WTC11 (cell line): Measurements from ENCODE around the gene EIF2D. TPM values are rescaled to one million over a fixed set of nuclear protein-coding genes. Genes with fewer than 3 reads are reported as not detected.

ENCODE experiments used
- ATAC-seq: fragments of 200-7000 bp; cut with Tn5 transposase; 2 replicates; pipeline ENCODE4 v1.10.0; 2021; ENCODE audit warnings: mild to moderate bottlenecking, moderate library complexity
- CTCF ChIA-PET: fragments of 300-600 bp; sonication (Branson Sonifier 250); formaldehyde crosslinking; loops from one replicate; lab custom pipeline; 2021; ENCODE audit warnings: antibody characterized with exemption; lab: Charles Lee
- POLR2A ChIA-PET: fragments of 350-600 bp; sonication (Branson Sonifier 250); formaldehyde crosslinking; loops from one replicate; lab custom pipeline; 2021; ENCODE audit warnings: antibody characterized with exemption; lab: Charles Lee
- DNase-seq: peaks from one replicate; pipeline ENCODE4 v3.0.0; 2021; ENCODE audit warnings: low spot score
- H3K27ac Mint-ChIP-seq: 2 replicates; pipeline ENCODE4 v1.8.0; 2021; ENCODE audit warnings: mixed read lengths
- H3K27me3 Mint-ChIP-seq: 2 replicates; pipeline ENCODE4 v1.8.0; 2021; ENCODE audit warnings: low read depth, mild to moderate bottlenecking, moderate library complexity, mixed read lengths
- H3K36me3 Mint-ChIP-seq: 2 replicates; pipeline ENCODE4 v1.8.0; 2021; ENCODE audit warnings: mixed read lengths
- H3K4me1 Mint-ChIP-seq: 2 replicates; pipeline ENCODE4 v1.8.0; 2022; ENCODE audit warnings: mixed read lengths
- H3K4me3 Mint-ChIP-seq: 2 replicates; pipeline ENCODE4 v1.8.0; 2021; ENCODE audit warnings: mild to moderate bottlenecking, moderate library complexity, mixed read lengths
- H3K9me3 Mint-ChIP-seq: 2 replicates; pipeline ENCODE4 v1.8.0; 2021; ENCODE audit warnings: mixed read lengths
- ARID4B ChIP-seq: sonication (generic); formaldehyde crosslinking; IDR thresholded peaks from 2 replicates; pipeline ENCODE4 v1.8.0; 2023; ENCODE audit warnings: missing genetic modification reagents, mild to moderate bottlenecking, borderline replicate concordance
- ETV6 ChIP-seq: sonication (generic); formaldehyde crosslinking; IDR thresholded peaks from 2 replicates; pipeline ENCODE4 v1.8.1; 2022; ENCODE audit warnings: mild to moderate bottlenecking, missing genetic modification reagents
- FOXK1 ChIP-seq: sonication (generic); formaldehyde crosslinking; IDR thresholded peaks from 2 replicates; pipeline ENCODE4 v1.8.0; 2022; ENCODE audit warnings: mild to moderate bottlenecking, moderate library complexity, missing genetic modification reagents
- JAZF1 ChIP-seq: fragments of 250-450 bp; sonication (Bioruptor Pico); IDR thresholded peaks from 2 replicates; pipeline ENCODE4 v1.9.0; 2021; ENCODE audit warnings: moderate library complexity, mild to moderate bottlenecking, inconsistent platforms
- JUN ChIP-seq: sonication (generic); formaldehyde crosslinking; IDR thresholded peaks from 2 replicates; pipeline ENCODE4 v1.8.0; 2023; ENCODE audit warnings: mild to moderate bottlenecking, missing genetic modification reagents
- NFE2L1 ChIP-seq: sonication (generic); formaldehyde crosslinking; IDR thresholded peaks from 2 replicates; pipeline ENCODE4 v1.8.1; 2023; ENCODE audit warnings: missing genetic modification reagents
- OVOL2 ChIP-seq: fragments of 250-450 bp; sonication (Bioruptor Pico); IDR thresholded peaks from 2 replicates; pipeline ENCODE4 v1.9.0; 2021; ENCODE audit warnings: mild to moderate bottlenecking, borderline replicate concordance
- PRDM15 ChIP-seq: sonication (generic); formaldehyde crosslinking; IDR thresholded peaks from 2 replicates; pipeline ENCODE4 v1.8.0; 2022; ENCODE audit warnings: missing genetic modification reagents
- SMAD3 ChIP-seq: sonication (generic); formaldehyde crosslinking; IDR thresholded peaks from 2 replicates; pipeline ENCODE4 v1.8.0; 2022; ENCODE audit warnings: missing genetic modification reagents, mild to moderate bottlenecking, borderline replicate concordance
- TEAD4 ChIP-seq: sonication (generic); formaldehyde crosslinking; IDR thresholded peaks from 2 replicates; pipeline ENCODE4 v1.8.0; 2022; ENCODE audit warnings: mild to moderate bottlenecking, missing genetic modification reagents
- ZNF138 ChIP-seq: sonication (generic); formaldehyde crosslinking; conservative IDR thresholded peaks from 2 replicates; pipeline ENCODE4 v1.8.1; 2022; ENCODE audit warnings: mild to moderate bottlenecking, moderate library complexity, missing genetic modification reagents
- ZNF317 ChIP-seq: sonication (generic); formaldehyde crosslinking; IDR thresholded peaks from 2 replicates; pipeline ENCODE4 v1.8.1; 2023; ENCODE audit warnings: low read depth, mild to moderate bottlenecking, moderate library complexity, missing genetic modification reagents, borderline replicate concordance
- ZNF423 ChIP-seq: fragments of 250-450 bp; sonication (Bioruptor Pico); IDR thresholded peaks from 2 replicates; pipeline ENCODE4 v2.1.2; 2022; ENCODE audit warnings: mild to moderate bottlenecking, moderate library complexity
- ZNF532 ChIP-seq: fragments of 250-450 bp; sonication (Bioruptor Pico); IDR thresholded peaks from 2 replicates; pipeline ENCODE4 v1.9.0; 2021; ENCODE audit warnings: mild to moderate bottlenecking, borderline replicate concordance
- total RNA-seq: library from RNA; stranded (reverse); gene quantifications from 3 replicates; pipeline ENCODE4 v1.2.3, GENCODE V29; 2021
- TF ChIP-seq, protein P1 (sequence below): sonication (generic); formaldehyde crosslinking; IDR thresholded peaks from 2 replicates; pipeline ENCODE4 v1.8.1; 2023; ENCODE audit warnings: mild to moderate bottlenecking, missing genetic modification reagents, moderate library complexity
- TF ChIP-seq, protein P2 (sequence below): sonication (generic); formaldehyde crosslinking; IDR thresholded peaks from 2 replicates; pipeline ENCODE4 v1.8.1; 2022; ENCODE audit warnings: mild to moderate bottlenecking, missing genetic modification reagents, moderate library complexity, borderline replicate concordance
- TF ChIP-seq, protein P3 (sequence below): sonication (generic); formaldehyde crosslinking; IDR thresholded peaks from 2 replicates; pipeline ENCODE4 v1.8.0; 2022; ENCODE audit warnings: mild to moderate bottlenecking, missing genetic modification reagents

Gene EIF2D
- total RNA-seq, 1 experiment from 2014 or later = 35.7 TPM

DNA sequence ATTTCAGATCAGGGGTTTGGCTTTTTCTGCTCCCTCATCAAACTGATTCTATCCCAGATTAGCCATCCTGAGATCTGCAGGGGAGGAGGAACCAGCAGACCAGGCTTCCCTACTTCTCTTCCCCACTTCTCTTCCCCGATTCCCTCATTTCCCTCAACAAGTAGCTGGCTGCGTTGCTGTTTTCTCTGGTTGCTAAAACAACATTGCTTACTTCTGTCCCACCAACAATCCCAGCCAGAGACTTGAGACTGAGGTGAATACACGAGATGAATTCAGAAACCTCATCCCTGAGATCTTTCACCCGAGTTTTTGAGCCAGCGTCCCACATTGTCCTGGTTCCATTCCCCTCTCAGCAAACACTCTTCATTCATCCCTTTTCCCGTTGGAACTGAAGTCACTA lies 45.5 kb upstream of the EIF2D start (continued):
- TF ChIP-seq ARID4B = no peak
- no peak for TF ChIP-seq ZNF138 (CRISPR knock-in tag)
- no peak for TF ChIP-seq PRDM15 (CRISPR knock-in tag)
- TF ChIP-seq, protein P1, sequence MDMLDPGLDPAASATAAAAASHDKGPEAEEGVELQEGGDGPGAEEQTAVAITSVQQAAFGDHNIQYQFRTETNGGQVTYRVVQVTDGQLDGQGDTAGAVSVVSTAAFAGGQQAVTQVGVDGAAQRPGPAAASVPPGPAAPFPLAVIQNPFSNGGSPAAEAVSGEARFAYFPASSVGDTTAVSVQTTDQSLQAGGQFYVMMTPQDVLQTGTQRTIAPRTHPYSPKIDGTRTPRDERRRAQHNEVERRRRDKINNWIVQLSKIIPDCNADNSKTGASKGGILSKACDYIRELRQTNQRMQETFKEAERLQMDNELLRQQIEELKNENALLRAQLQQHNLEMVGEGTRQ (CRISPR knock-in tag) = no peak
- TF ChIP-seq ZNF317 (CRISPR knock-in tag) = no peak
- TF ChIP-seq, protein P2, sequence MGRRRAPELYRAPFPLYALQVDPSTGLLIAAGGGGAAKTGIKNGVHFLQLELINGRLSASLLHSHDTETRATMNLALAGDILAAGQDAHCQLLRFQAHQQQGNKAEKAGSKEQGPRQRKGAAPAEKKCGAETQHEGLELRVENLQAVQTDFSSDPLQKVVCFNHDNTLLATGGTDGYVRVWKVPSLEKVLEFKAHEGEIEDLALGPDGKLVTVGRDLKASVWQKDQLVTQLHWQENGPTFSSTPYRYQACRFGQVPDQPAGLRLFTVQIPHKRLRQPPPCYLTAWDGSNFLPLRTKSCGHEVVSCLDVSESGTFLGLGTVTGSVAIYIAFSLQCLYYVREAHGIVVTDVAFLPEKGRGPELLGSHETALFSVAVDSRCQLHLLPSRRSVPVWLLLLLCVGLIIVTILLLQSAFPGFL (CRISPR knock-in tag) = no peak
- TF ChIP-seq, protein P3, sequence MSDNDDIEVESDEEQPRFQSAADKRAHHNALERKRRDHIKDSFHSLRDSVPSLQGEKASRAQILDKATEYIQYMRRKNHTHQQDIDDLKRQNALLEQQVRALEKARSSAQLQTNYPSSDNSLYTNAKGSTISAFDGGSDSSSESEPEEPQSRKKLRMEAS (CRISPR knock-in tag) = no peak
- TF ChIP-seq SMAD3 (CRISPR knock-in tag) = no peak
- no peak for TF ChIP-seq JAZF1 (CRISPR knock-in tag)
- no peak for TF ChIP-seq TEAD4
- no peak for TF ChIP-seq ZNF423 (CRISPR knock-in tag)
- no peak for TF ChIP-seq JUN (CRISPR knock-in tag)

DNA sequence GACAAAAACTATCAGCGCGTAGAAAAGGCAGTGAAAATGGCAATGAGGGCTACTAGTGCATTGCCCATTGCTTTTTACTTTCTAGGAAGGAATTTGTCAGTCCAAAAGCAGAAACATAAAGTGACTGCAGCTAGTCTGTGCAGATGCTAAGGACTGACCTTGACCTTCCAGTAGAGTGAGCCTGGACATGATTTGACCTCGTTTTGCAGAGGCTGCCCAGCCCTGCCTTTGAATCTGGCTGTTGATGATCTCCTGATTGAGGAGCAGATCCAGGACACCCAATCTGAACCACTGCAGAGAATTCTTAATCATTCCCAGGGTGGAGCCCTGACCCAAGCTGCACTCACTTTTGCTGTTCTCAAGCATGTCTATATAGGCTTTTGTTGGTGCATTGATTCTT lies 44.7 kb upstream of the EIF2D start:
- H3K27ac Mint-ChIP-seq = no peak overlapping the region
- POLR2A ChIA-PET = interaction anchor here (1.2 kb wide), 1 partner anchor 92 kb away, joined by 3 read pairs; no protein-coding TSS in a partner anchor
- no peaks in the 10 kb centered on the region for H3K36me3 Mint-ChIP-seq
- no peak overlapping the region for H3K4me3 Mint-ChIP-seq
- H3K9me3 Mint-ChIP-seq = no peaks in the 10 kb centered on the region
- H3K27me3 Mint-ChIP-seq = peaks cover 28% of the 10 kb centered on the region
- no peak for ATAC-seq
- H3K4me1 Mint-ChIP-seq = peaks cover 18% of the 10 kb centered on the region
- no peak for DNase-seq
- CTCF ChIA-PET = interaction anchor here (20.5 kb wide), 1 partner anchor 24 kb away, joined by 659 read pairs; the partner anchor contains the start of gene DYRK3
- TF ChIP-seq FOXK1 (CRISPR knock-in tag) (no peak), NFE2L1 (no peak), PRDM15 (CRISPR knock-in tag) (no peak), ETV6 (CRISPR knock-in tag) (no peak), ZNF138 (CRISPR knock-in tag) (no peak), ZNF423 (CRISPR knock-in tag) (no peak), JAZF1 (CRISPR knock-in tag) (no peak), OVOL2 (CRISPR knock-in tag) (no peak), ZNF532 (CRISPR knock-in tag) (no peak)
